ENCODE data around the gene PATE3.

The PATE3 gene

GRCh38 chr11:125835748-125836147 is 47.8 kb downstream of the PATE3 start:
- DNase-seq = no peak
- intact Hi-C loops (cut with DNase I) = no loop called here

Data from posterior cingulate gyrus (tissue), 11 donors.